ENCODE measurements around the gene PTPRN. TPM values are rescaled to one million over a fixed set of nuclear protein-coding genes. Genes with fewer than 3 reads are reported as not detected.
A peak's percentile ranks its signal among the peaks of the same experiment; 100 is the strongest.

Gene PTPRN
- polyA plus RNA-seq, 2 of the 4 experiments (the other 2 are of a cell fraction): 0.44 to 1.1 TPM

GRCh38 chr2:219266886-219267285, 42.3 kb downstream of the PTPRN start:
- ChIA-PET CTCF (interaction anchor here (1.0 to 4.6 kb wide), 5 partner anchors 9 to 31 kb away, joined by 3 to 20 read pairs (median 10); partner anchors contain the start of gene TUBA4A), POLR2A (no interaction called here)
- ATAC-seq: peak in 1 of 2 experiments; percentile 10; a peak in 1 of 6 replicates

GRCh38 chr2:219266232-219266631, 43.0 kb downstream of the PTPRN start:
- TF ChIP-seq RCOR1 (IDR thresholded peaks at IDR 0.05; ENCODE audit: low read depth, low read length) (no peak), GATA3 (IDR thresholded peaks at IDR 0.05; ENCODE audit: borderline replicate concordance) (no peak), JUN (IDR thresholded peaks at IDR 0.05) (no peak), EHMT2 (IDR thresholded peaks at IDR 0.05; ENCODE audit: low read depth) (no peak), POLR2AphosphoS2 (conservative IDR thresholded peaks at IDR 0.05; ENCODE audit: low read length) (no peak), ZC3H11A (IDR thresholded peaks at IDR 0.05) (no peak), KDM1A (IDR thresholded peaks at IDR 0.05; ENCODE audit: low read depth) (no peak), HOXB5 (CRISPR knock-in tag; IDR thresholded peaks at IDR 0.05) (no peak), RNF2 (IDR thresholded peaks at IDR 0.05; ENCODE audit: borderline replicate concordance, low read depth) (no peak), ELK1 (IDR thresholded peaks at IDR 0.05; ENCODE audit: low read depth, low read length) (no peak), EHF (CRISPR knock-in tag; IDR thresholded peaks at IDR 0.05) (no peak), E2F6 (IDR thresholded peaks at IDR 0.05; ENCODE audit: borderline replicate concordance, low read depth) (no peak), NR3C1 (IDR thresholded peaks at IDR 0.05) (no peak), REST (IDR thresholded peaks at IDR 0.05) (no peak)
- Histone ChIP-seq H3K27ac (peak overlapping the region in 1 of 2 experiments; percentile 50; a peak in 3 of 6 replicates), H3K4me3 (no peak overlapping the region), H3K4me1 (peaks cover 20% of the 10 kb centered on the region), H3K9me3 (no peaks in the 10 kb centered on the region), H3K4me2 (no peak overlapping the region)
- POLR2A ChIA-PET: interaction anchor here (0.6 kb wide), 1 partner anchor 14 kb away, joined by 3 read pairs; the partner anchor contains the start of gene TUBA4B
- no peak for DNase-seq (ENCODE audit: low read depth in 1 of 2, low spot score in 1 of 2)
- FAIRE-seq: no peak
- WGBS (ENCODE audit: missing lambda C conversion rate): 65% methylated on average over 5 of the region's 5 CpGs
- ATAC-seq: peak in 1 of 2 experiments; percentile 12; a peak in 1 of 6 replicates
- CTCF ChIA-PET: interaction anchor here (0.7 to 2.9 kb wide), 6 partner anchors 8 to 35 kb away, joined by 3 to 20 read pairs (median 6); partner anchors contain the start of gene TUBA4A

More at GRCh38 chr2:219266886-219267285, 42.3 kb downstream of the PTPRN start:
- no peak for DNase-seq (ENCODE audit: low read depth in 1 of 2, low spot score in 1 of 2)
- no peak overlapping the region for H3K4me2 ChIP-seq
- no peaks in the 10 kb centered on the region for H3K9me3 ChIP-seq
- H3K4me1 ChIP-seq: peaks cover 20% of the 10 kb centered on the region
- FAIRE-seq: no peak
- no peak overlapping the region for H3K4me3 ChIP-seq
- WGBS (ENCODE audit: missing lambda C conversion rate): 86% methylated on average over 1 of the region's 1 CpG
- no peak for TF ChIP-seq RFX5 (IDR thresholded peaks at IDR 0.05)
- TF ChIP-seq RCOR1 (IDR thresholded peaks at IDR 0.05; ENCODE audit: low read depth, low read length): no peak
- TF ChIP-seq FOSL2 (IDR thresholded peaks at IDR 0.05): no peak
- TF ChIP-seq FOSL2 (CRISPR knock-in tag; IDR thresholded peaks at IDR 0.05): no peak
- TF ChIP-seq ZFP36 (IDR thresholded peaks at IDR 0.05; ENCODE audit: borderline replicate concordance, partially characterized antibody): no peak
- no peak for TF ChIP-seq ZSCAN20 (CRISPR knock-in tag; IDR thresholded peaks at IDR 0.05)
- no peak for TF ChIP-seq RAD21 (conservative IDR thresholded peaks at IDR 0.05 in 1 of 2, IDR thresholded peaks at IDR 0.05 in 1 of 2)
- TF ChIP-seq CHD4 (IDR thresholded peaks at IDR 0.05; ENCODE audit: borderline replicate concordance): no peak
- peak overlapping the region in 1 of 2 experiments; percentile 50; a peak in 3 of 6 replicates for H3K27ac ChIP-seq
